HG02870 (cell line): ENCODE results near the gene JAK1.
"Not testable (repeated sequence)": the region's sequence is repeated elsewhere in the genome, so short reads cannot be mapped to it uniquely, and the experiment has no call there.

Source experiments
- ATAC-seq: cut with Tn5 transposase; IDR thresholded peaks from one replicate; pipeline ENCODE4 v1.9.1; 2021; ENCODE audit warnings: mild to moderate bottlenecking, moderate library complexity; ENCODE audit not compliant: unreplicated experiment

JAK1 gene

GRCh38 chr1:64966158-64966971, at the start of gene JAK1:
Gene JAK1 (minus strand): TSS chr1:64966549. CDS start chr1:64886264, 80,285 bp downstream.
- peak; percentile 76 for ATAC-seq

DNA sequence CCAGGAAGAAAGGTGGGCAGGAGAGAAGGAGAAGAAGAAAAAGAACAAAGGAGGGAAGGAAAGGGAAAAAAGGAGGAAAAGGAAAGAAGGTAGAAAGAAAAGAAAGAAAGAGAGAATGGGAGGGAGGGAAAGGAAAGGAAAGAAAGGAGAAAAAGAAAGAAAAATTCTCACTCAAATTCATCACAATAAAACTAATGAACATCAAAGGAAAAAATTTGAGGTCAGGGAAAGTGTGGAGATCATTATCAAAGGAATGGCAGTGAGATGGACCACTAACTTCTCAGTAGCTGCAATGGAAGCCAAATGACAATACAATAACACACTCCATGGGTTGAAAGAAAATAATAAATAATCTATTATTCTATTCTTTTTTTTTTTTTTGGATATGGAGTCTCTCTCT, 48.0 kb upstream of the JAK1 start:
- ATAC-seq, result no peak

GRCh38 chr1:65011983-65012382, 45.6 kb upstream of the JAK1 start:
- no peak for ATAC-seq

- ATAC-seq, result no peak
These were observed 43.5 kb upstream of the JAK1 start for GRCh38 chr1:65009724-65010420.

DNA sequence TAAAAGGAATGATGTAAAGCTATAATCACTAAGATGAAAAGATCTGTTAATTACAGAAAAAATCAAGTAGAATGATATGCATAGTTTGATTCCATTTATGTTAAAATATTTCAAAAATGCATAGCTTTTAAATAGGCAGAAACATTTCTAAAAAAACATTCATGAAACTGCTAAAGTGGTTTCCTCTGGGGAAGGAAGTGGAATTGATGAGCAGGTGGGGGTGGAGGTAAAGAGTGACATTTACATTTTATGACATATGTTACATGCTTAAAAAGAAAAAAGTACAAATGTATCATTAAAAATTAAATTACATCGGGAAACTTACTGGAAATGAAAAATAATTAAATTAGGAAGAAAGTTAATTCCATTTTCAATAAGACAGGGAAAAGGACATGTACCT, 42.8 kb upstream of the JAK1 start:
- ATAC-seq, result no peak

DNA sequence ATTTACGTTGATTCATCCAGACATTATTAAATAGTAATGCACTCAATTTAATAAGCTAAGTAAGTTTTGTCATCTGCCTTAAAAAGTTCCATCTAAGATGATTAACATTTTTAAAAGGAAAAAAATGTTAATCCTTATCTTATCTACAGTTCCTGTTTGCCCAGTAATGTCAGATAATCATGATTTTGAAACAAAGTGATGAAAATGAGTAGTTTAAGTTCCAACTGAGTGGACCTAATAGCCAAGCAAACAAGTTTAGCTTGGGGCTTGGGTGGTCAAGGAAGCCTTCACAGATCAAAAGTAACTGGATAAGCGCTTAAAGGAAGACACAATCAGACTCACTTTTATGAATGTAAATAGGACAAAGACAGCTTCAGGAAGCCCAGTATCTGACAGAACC, 40.5 kb upstream of the JAK1 start:
- no peak for ATAC-seq

DNA sequence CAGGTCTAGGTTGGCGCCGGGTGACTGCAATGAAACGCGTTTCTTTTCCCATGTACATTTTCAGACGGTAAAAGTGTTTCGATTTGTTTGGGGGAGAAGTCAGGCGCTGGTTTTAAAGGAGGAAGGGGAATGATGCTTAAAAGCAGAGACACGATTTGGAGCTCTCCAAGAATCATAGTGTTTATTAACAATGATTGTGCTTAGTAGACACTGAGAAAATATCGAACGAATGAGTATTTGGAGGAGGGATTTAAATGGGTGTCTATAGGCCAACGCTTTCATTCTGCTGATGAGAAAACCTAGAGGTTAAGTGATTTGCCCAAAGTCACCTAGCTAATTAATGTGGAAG, 36.9 kb upstream of the JAK1 start:
- ATAC-seq, result no peak

DNA sequence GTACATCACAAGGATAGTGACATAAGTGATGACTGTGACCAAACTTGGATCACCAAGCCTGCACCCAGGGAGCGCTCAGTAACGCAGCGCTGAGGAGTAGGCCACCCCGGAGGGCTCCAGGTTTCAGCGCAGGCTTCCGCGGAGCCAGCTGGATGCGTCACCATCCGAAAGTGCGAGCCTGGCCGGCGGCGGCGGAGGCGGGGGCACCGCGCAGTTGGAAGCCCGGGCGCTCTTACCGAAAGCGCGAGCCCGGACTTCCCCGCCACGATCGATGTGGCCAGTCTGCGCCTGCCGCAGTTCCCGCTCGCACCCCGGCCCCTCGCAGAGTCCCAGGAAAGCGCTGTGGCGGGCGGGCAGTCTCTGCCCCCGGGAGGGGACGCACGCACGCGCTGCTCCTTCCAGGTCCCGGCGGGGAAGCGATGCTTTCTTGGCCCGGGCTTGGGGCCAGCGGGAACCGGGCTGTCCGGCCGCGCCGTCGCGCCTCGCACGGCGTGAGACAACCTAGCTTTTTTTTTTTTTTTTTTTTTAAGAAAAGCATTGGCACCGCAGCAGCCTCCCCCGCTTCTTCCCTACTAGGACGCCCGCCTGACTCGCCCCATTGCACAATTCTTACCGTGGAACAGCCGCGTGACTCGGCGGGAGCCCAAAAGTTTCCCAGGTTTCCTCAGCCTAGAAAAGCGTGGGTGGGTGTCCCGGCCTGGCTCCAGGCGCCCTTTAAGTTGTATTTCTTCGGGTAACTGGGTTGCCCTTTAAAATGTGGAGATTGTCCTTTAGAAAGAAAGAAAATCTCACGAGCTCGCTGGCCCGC, 36.4 kb upstream of the JAK1 start:
- peak; percentile 70 for ATAC-seq

- no peak for ATAC-seq
These were observed 35.8 kb upstream of the JAK1 start for GRCh38 chr1:65002156-65002507.

GRCh38 chr1:65001231-65001792, 35.0 kb upstream of the JAK1 start:
- no peak for ATAC-seq

DNA sequence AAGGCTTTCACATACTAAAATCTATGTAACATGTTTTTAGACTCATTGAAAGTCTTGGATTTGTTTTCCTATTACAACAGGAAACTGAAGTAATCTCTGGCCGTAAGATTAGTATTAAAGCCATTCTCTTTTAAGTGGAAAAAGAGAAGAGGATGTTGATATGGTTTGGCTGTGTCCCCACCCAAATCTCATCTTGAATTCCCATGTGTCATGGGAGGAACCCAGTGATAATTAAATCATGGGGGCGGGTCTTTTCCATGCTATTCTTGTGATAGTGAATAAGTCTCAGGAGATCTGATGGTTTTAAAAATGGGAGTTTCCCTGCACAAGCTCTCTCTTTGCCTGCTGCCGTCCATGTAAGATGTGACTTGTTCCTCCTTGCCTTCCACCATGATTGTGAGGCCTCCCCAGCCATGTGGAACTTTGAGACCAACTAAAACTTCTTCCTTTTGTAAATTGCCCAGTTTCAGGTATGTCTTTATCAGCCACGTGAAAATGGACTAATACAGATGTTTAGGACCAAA, 32.1 kb upstream of the JAK1 start:
- ATAC-seq, result not testable (repeated sequence)

DNA sequence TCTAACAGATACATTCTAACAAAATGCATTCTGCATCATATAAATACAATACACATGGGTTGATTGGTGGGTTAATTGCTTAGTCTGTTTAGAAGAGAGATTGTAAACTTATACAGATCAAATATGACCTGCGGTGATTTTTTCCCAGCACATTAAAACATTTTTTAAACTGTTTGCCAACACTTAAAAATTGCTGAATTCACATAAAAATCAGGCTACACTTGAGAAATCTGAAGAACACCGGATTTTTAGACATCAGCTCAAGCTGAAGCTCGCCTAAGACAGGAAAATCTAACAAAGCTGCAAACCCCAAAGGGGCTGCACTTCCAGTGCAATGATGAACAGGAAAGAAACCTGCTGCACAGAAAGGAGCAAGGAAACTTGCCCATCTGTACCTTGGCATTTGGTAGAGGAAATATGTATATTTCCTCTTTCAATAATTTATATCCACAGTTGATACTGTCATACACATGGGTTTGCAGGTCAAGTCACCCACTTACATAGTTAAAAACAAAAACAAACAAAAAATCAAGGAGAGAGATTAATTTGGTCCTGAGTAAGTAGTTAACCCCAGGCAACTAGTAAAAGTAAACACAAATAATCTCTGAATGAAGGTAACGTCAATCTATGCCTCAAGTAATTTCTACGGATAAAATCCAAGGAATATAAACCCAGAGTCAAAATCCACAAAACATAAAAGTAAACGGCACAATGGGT, 30.4 kb upstream of the JAK1 start:
- no peak for ATAC-seq

- ATAC-seq, result no peak
These were observed 29.0 kb upstream of the JAK1 start for GRCh38 chr1:64995316-64995715.

- peak; percentile 97 for ATAC-seq
These were observed 20.8 kb upstream of the JAK1 start for GRCh38 chr1:64986903-64987871.

- no peak for ATAC-seq
These were observed 18.4 kb upstream of the JAK1 start for GRCh38 chr1:64984737-64985136.

DNA sequence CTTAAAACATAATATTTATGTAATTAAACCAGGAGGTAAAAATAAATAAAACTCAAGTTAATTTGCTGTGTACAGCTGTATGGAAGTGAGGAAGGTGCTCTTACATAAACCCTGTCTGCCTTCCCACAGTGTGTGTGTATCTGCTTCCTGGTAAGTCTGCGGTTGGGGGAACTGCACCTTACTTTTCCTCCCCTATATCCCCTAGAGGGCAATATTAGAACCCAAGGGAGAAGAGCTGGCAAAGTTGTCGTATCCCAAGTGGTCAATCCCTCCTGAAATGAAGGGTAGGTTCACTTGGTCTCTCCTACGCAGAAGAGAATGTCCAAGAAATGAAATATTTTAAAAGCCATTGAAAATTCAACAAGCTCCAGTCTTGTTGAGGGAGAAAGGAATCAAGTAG, 17.8 kb upstream of the JAK1 start:
- ATAC-seq, result no peak

- ATAC-seq, result no peak
These were observed 16.8 kb upstream of the JAK1 start for GRCh38 chr1:64983110-64983509.

DNA sequence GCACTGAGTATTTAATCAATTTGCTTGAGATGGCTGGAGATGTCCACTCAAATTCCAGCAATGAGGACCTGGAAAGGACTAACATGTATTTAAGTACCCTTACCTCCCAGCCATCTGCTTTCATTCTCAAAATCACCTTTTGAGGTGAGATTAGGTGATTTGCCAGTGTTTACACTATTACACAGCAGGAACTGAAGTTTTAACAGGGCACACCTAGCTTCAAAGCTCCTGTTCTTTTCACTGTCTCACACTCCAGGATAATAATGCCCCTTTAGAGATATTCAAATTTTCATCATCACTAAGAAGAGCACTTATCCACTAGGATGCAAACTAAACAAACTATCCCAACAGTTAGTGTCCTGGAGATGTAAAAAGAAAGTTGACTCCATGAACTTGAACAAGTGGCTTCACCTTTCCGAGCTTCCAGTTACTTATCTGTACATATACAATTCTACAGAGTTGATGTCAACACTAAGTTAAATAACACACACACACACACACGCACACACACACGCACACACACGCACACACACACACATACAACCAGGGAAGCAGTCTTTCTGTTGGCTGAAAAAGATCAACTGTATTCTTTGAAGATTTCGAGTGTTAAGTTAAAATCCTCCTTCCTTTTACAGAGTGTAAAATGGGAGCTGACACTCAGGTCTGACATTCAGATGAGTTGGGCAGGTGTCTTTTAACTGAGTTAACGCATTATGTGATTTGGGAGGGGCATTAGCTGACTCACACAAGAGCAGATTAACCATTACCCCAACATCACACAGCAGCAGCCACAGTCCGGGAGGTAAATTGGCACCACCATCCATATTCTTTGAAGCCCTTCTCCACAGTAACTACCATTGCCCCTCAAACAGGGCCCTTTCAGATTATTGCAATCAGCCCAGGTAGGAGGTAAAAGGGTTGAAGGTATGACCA, 15.5 kb upstream of the JAK1 start:
- ATAC-seq, result no peak
